ENCODE results near the gene PKD1L1. TPM values are rescaled to one million over a fixed set of nuclear protein-coding genes. Genes with fewer than 3 reads are reported as not detected.

PKD1L1 gene
- total RNA-seq, 4 donors from 2014 or later = 0.11 to 2.6 TPM; not detected in 2

- TF ChIP-seq POLR2AphosphoS5 (IDR thresholded peaks at IDR 0.05) (no peak), EP300 (IDR thresholded peaks at IDR 0.05) (no peak), CTCF (IDR thresholded peaks at IDR 0.05) (no peak), POLR2A (IDR thresholded peaks at IDR 0.05) (no peak)
- peak in 1 of 2 donors; percentile 33 for DNase-seq (ENCODE audit: low spot score in 2 of 2)
- H3K4me3 ChIP-seq = no peak overlapping the region
These were observed 133.2 kb downstream of the PKD1L1 start for GRCh38 chr7:47814905-47815613.

GRCh38 chr7:47813620-47814260 is 134.5 kb downstream of the PKD1L1 start:
- H3K27me3 ChIP-seq = no peaks in the 10 kb centered on the region
- H3K36me3 ChIP-seq = no peaks in the 10 kb centered on the region
- no peaks in the 10 kb centered on the region for H3K9me3 ChIP-seq
- DNase-seq (ENCODE audit: low spot score in 2 of 2) = peak in 1 of 2 donors; percentile 24
- TF ChIP-seq CTCF (IDR thresholded peaks at IDR 0.05) (no peak), POLR2A (IDR thresholded peaks at IDR 0.05) (no peak), POLR2AphosphoS5 (IDR thresholded peaks at IDR 0.05) (no peak), EP300 (IDR thresholded peaks at IDR 0.05) (no peak)
- H3K27ac ChIP-seq = no peak overlapping the region
- H3K4me1 ChIP-seq = no peaks in the 10 kb centered on the region
- H3K4me3 ChIP-seq = no peak overlapping the region
- WGBS = 81% methylated on average over 10 of the region's 10 CpGs

More at GRCh38 chr7:47814905-47815613, 133.2 kb downstream of the PKD1L1 start:
- no peaks in the 10 kb centered on the region for H3K36me3 ChIP-seq
- no peaks in the 10 kb centered on the region for H3K9me3 ChIP-seq
- no peaks in the 10 kb centered on the region for H3K27me3 ChIP-seq
- no peaks in the 10 kb centered on the region for H3K4me1 ChIP-seq
- 90% methylated on average over 11 of the region's 11 CpGs for WGBS
- H3K27ac ChIP-seq = no peak overlapping the region

GRCh38 chr7:47812429-47813136 is 135.7 kb downstream of the PKD1L1 start:
- Histone ChIP-seq H3K36me3 (no peaks in the 10 kb centered on the region), H3K9me3 (no peaks in the 10 kb centered on the region), H3K27me3 (no peaks in the 10 kb centered on the region), H3K27ac (no peak overlapping the region), H3K4me1 (peaks cover 3% of the 10 kb centered on the region), H3K4me3 (no peak overlapping the region)
- WGBS = 82% methylated on average over 8 of the region's 16 CpGs
- TF ChIP-seq POLR2AphosphoS5 (IDR thresholded peaks at IDR 0.05) = no peak
- TF ChIP-seq CTCF (IDR thresholded peaks at IDR 0.05) = no peak
- no peak for TF ChIP-seq POLR2A (IDR thresholded peaks at IDR 0.05)
- no peak for TF ChIP-seq EP300 (IDR thresholded peaks at IDR 0.05)
- peak in 1 of 2 donors; percentile 35 for DNase-seq (ENCODE audit: low spot score in 2 of 2)

- Histone ChIP-seq H3K27me3 (no peaks in the 10 kb centered on the region), H3K4me1 (peaks cover 10% of the 10 kb centered on the region), H3K27ac (no peak overlapping the region), H3K36me3 (no peaks in the 10 kb centered on the region), H3K4me3 (no peak overlapping the region), H3K9me3 (no peaks in the 10 kb centered on the region)
- WGBS = 87% methylated on average over 10 of the region's 10 CpGs
- TF ChIP-seq CTCF (IDR thresholded peaks at IDR 0.05) (no peak), POLR2A (IDR thresholded peaks at IDR 0.05) (no peak), POLR2AphosphoS5 (IDR thresholded peaks at IDR 0.05) (no peak), EP300 (IDR thresholded peaks at IDR 0.05) (no peak)
- DNase-seq (ENCODE audit: low spot score in 2 of 2) = peak in 1 of 2 donors; percentile 33
These were observed 136.5 kb downstream of the PKD1L1 start for GRCh38 chr7:47811632-47812380.

All from suprapubic skin (tissue), 4 donors.